Jurkat, Clone E6-1 (cell line): ENCODE results near the gene ATP8A1.

Source experiments
- DNase-seq: peaks from one replicate; pipeline ENCODE4 v3.0.0-alpha.2; 2011; ENCODE audit warnings: low read depth, low spot score
- H3K4me3 ChIP-seq: 2 replicates; pipeline ENCODE4 v1.5.1; 2011; ENCODE audit warnings: mild to moderate bottlenecking, low read length, control low read depth, moderate library complexity

Gene ATP8A1

GRCh38 chr4:42454755-42455420 lies 202.0 kb downstream of the ATP8A1 start:
- no peak for DNase-seq
- H3K4me3 ChIP-seq = no peak overlapping the region

- DNase-seq = no peak
- no peak overlapping the region for H3K4me3 ChIP-seq
Measured at GRCh38 chr4:42453612-42454011, 203.3 kb downstream of the ATP8A1 start.

- H3K4me3 ChIP-seq = no peak overlapping the region
Measured at GRCh38 chr4:42452823-42453222, 204.1 kb downstream of the ATP8A1 start.

GRCh38 chr4:42446823-42447222 lies 210.1 kb downstream of the ATP8A1 start:
- no peak overlapping the region for H3K4me3 ChIP-seq
- DNase-seq = no peak

More at GRCh38 chr4:42452823-42453222, 204.1 kb downstream of the ATP8A1 start:
- DNase-seq = no peak

GRCh38 chr4:42445038-42445437 lies 211.9 kb downstream of the ATP8A1 start:
- H3K4me3 ChIP-seq = no peak overlapping the region
- no peak for DNase-seq

GRCh38 chr4:42442601-42443000 lies 214.3 kb downstream of the ATP8A1 start:
- DNase-seq = no peak
- no peak overlapping the region for H3K4me3 ChIP-seq

- no peak overlapping the region for H3K4me3 ChIP-seq
- no peak for DNase-seq
Measured at GRCh38 chr4:42440083-42440482, 216.8 kb downstream of the ATP8A1 start.

GRCh38 chr4:42436928-42437565 lies 219.9 kb downstream of the ATP8A1 start:
- no peak overlapping the region for H3K4me3 ChIP-seq
- no peak for DNase-seq

- DNase-seq = no peak
- no peak overlapping the region for H3K4me3 ChIP-seq
Measured at GRCh38 chr4:42428036-42428435, 228.9 kb downstream of the ATP8A1 start.

GRCh38 chr4:42425146-42426065 lies 231.5 kb downstream of the ATP8A1 start:
- H3K4me3 ChIP-seq = no peak overlapping the region
- no peak for DNase-seq

- no peak overlapping the region for H3K4me3 ChIP-seq
- DNase-seq = no peak
Measured at GRCh38 chr4:42420140-42420539, 236.8 kb downstream of the ATP8A1 start.

- no peak overlapping the region for H3K4me3 ChIP-seq
- no peak for DNase-seq
Measured at GRCh38 chr4:42417550-42417949, 239.4 kb downstream of the ATP8A1 start.

GRCh38 chr4:42416017-42416416 lies 240.9 kb downstream of the ATP8A1 start:
- no peak overlapping the region for H3K4me3 ChIP-seq
- DNase-seq = no peak

GRCh38 chr4:42415281-42415680 lies 241.6 kb downstream of the ATP8A1 start:
- no peak overlapping the region for H3K4me3 ChIP-seq
- no peak for DNase-seq

GRCh38 chr4:42412251-42412650 lies 244.7 kb downstream of the ATP8A1 start:
- no peak overlapping the region for H3K4me3 ChIP-seq
- DNase-seq = no peak

GRCh38 chr4:42411803-42412202 lies 245.1 kb downstream of the ATP8A1 start:
- H3K4me3 ChIP-seq = no peak overlapping the region
- DNase-seq = no peak

GRCh38 chr4:42410446-42410845 lies 246.5 kb downstream of the ATP8A1 start:
- DNase-seq = no peak
- no peak overlapping the region for H3K4me3 ChIP-seq

- H3K4me3 ChIP-seq = no peak overlapping the region
- DNase-seq = no peak
Measured at GRCh38 chr4:42404001-42404400, 252.9 kb downstream of the ATP8A1 start.

GRCh38 chr4:42401171-42401570 lies 255.7 kb downstream of the ATP8A1 start:
- no peak overlapping the region for H3K4me3 ChIP-seq
- no peak for DNase-seq

- DNase-seq = no peak
- H3K4me3 ChIP-seq = no peak overlapping the region
Measured at GRCh38 chr4:42399393-42399792, 257.5 kb downstream of the ATP8A1 start.
